ENCODE measurements around the gene SNX25.
"Not testable (repeated sequence)": the region's sequence is repeated elsewhere in the genome, so short reads cannot be mapped to it uniquely, and the experiment has no call there.

The SNX25 gene

DNA sequence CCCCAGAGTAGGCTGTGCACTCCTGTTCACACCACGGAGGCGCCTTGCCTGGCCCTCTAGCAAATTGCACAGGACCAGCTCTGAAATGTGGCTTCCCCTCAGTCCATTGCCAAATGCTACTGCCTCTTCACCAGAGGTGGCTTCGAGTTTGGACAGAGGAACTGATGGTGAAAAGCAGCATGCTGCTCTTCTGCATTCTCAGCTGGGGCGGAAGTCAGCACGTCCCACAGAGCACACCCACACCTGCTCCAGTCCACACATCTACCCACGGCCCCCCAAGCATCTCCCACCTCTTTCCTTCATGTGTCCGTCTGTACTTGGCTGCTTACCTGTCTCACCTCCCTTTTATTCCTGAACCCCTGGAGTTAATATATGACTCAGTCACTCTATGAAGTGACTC lies 142.8 kb downstream of the SNX25 start:
- no peak for FAIRE-seq

DNA sequence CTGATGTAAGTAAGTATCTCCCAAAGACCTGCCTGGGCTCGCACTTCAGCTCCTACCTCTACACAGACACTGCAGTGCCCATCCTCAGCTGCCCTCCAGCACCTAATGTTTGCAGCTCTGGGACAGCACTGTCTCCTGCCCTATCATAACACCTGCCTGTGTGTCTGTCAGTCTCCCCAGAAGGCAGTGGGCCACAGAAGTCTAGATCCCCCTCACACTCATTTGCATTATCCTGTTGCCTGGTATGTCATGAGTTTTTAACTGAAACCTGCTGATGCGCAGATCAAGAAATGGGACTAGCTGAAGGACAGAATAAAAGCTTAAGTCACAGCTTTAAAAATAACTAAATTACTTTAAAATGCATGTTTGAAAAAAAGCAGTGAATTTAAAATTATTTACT lies 143.3 kb downstream of the SNX25 start:
- FAIRE-seq, result no peak

DNA sequence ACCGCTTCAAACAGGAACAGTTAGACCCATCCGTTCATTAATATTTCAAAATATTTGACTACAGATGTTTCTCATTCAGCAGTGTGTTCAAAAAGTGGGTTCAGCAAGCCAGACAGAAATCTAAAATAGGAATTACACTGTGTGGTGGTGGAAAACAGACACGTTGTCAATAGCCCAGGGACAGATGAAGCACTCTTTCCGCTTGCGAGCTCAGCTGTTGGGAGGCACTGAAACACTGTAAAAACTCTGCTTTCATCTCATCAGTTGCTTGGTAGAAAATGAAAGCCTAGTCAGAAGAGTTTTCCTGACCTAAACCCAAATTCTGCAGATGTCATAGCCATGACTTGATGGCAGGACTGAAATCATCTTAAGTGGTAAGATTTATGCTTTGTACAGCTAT lies 147.8 kb downstream of the SNX25 start:
- no peak for FAIRE-seq

DNA sequence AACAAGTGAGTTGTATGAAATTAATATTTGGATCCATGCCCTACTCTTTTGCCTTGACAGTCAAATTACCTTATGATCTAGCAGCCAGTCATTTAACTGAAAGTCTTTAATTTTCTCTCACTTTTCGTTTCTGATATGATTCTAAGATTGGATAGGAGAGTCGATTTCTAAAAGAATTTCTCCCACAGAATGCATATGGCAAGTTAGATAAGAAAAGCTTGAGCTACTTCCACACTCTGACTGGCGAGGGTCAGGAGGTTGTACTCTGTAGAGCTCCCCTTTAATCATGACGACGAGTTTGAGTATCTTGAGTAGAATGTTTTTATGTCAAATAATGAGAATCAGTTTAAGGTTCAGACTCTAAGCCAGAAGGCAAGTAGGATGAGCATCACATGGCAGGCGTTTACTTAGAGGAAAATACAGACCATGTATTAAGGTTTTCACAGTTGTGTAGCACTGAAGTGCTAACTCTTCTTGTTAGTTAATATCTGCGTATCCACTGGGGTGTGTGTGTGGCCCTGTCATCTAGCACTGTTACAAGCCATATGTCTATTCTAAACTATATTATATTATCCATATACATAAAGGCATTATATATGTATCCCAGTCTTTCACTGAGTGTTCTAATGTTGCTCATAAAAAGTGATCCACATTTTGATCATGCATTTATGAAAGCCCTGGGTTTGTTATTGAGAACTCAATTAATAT lies 148.5 kb downstream of the SNX25 start:
- no peak for FAIRE-seq

DNA sequence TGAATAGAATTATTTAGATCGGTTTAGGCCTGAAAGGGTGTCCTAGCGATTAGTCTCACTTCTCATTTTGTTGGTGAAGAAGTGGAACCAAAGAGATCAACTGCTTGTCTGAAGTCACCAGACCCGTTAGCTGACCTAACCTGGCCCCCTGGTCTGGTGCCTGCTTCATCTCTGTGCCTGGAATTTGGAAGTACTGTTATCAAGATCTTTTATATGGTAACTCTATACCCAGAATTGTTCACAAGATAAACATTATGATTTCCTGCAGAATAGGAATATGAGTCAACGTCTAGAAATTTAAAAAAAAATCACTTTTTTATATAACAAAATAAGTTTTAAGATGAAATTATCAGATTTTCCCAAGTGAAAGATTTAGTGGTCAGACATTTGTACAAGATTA lies 149.1 kb downstream of the SNX25 start:
- peak; percentile 52 for FAIRE-seq

DNA sequence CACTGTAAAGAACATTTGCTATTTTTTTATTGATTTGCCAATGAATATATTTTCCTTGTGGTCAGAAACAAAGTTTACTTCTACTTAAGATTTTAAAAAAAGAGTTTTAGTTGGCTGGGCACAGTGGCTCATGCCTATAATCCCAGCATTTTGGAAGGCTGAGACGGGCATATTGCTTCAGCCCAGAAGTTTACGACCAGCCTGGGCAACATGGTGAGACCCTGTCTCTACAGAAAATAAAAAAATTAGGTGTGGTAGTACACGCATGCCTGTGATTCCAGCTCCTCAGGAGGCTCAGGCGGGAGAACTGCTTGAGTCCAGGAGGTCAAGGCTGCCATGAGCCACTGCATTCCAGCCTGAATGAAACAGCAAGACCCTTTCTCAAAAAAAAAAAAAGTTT lies 149.6 kb downstream of the SNX25 start:
- FAIRE-seq, result no peak

DNA sequence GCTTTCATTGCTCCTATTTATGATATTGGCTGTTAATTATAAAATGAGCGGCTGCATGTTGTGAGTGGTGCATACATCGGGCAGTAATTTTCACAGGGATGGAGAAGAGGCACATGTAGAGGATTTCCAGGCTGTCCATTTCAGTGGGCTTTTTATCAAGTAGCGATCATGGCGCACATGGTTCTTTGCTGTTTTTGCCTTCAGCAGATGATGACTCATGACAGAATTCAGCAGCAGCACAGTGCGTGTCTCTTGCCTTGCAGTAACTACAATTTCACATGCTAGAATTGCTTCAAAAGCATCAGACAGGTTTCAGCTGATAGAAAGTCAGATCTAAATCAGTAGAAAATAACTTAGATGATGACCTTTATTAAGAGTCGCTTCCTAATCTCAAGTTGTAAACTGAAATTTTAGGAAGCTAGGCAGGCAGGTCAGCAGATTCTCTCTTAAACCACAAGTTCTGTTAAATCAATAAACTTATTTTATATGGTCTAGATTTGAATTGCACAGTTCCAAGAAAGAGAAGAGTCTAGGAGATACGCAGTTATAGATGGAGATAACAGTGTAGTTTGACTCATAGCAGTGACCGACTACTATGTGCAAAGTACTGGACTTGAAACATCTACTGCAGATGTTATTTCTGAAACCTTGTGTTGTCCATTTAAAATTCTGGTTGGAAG lies 150.5 kb downstream of the SNX25 start:
- FAIRE-seq, result no peak

DNA sequence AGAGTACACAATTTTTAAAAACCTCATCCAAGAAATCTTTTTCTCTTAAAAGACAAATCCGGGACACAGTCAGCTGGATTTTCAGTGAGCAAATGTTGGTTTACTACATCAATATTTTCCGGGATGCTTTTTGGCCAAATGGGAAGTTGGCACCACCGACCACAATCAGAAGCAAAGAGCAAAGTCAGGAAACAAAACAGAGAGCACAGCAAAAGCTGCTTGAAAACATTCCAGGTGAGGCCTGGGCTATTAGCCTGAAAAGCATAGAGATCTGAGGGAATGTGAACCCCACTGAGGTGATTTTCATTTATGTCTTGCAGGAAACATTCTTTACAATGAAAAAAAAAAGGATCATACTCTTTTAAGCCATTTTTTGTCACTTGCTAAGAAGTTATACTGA lies 152.5 kb downstream of the SNX25 start:
- FAIRE-seq, result no peak

DNA sequence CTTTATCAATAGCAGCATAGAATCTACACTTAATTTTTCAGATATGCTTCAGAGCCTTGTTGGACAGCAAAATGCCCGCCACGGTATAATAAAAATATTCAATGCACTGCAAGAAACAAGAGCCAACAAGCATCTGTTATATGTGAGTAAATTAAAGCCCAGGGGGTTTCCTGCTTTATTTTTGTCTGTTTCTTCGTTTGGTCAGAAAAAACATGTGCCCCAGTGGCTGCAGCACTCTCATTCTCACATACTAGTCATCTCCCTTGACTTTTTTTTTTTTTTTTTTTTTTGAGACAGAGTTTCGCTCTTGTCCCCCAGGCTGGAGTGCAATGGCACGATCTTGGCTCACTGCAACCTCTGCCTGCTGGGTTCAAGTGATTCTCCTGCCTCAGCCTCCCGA lies 153.2 kb downstream of the SNX25 start:
- FAIRE-seq, result not testable (repeated sequence)

DNA sequence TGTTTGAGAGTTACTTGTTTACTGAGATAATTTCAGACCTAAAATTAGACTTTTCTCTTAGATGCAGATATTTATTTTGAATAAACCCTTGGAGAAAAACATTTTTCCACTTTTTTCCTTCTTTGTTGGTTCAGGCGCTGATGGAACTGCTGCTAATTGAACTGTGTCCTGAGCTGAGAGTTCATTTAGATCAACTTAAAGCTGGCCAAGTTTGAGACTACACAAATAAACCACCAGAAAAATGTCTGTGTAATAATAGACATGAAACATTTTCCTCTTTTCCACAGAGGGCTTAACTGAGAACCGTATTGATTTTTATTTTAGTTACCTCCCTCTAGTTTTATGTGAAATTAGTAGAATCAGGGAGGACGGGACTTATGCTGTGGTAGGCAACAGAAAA lies 153.9 kb downstream of the SNX25 start:
- no peak for FAIRE-seq

DNA sequence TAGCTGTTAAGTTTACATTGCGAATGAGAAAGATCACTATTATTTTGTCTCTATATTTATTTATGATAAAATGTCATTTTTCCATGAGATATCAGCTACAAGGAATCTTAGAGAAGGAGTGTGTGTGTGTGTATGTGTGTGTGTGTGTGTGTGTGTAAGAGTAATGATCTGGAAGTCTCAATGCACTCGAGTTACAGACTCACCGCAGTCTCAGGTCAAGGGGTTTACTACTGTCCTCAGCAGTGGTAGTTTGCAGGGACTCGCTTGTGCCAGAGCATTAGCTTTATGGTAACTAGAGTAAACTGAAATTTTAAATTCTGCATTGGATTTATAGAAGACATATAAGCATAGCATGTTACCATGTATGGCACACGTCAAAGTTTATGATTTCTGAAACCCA lies 155.5 kb downstream of the SNX25 start:
- no peak for FAIRE-seq

DNA sequence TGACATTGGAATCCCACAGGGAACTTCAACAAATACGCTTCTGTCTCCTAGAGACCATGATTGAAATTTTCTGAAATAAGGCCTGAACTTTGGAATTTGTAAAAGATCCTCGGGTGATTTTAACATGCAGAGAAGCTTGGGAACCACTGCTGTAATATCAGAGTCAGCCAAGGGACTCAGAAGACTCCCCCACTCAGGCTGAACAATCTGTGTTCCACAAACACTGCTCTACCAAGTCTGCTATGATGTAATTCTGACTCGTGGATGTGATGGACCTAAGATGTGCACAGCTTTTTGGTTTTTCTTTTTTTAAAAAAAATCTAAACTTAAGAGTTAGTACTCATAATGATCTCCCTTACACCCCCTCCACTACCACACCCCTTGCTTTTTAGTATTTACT lies 160.3 kb downstream of the SNX25 start:
- no peak for FAIRE-seq

DNA sequence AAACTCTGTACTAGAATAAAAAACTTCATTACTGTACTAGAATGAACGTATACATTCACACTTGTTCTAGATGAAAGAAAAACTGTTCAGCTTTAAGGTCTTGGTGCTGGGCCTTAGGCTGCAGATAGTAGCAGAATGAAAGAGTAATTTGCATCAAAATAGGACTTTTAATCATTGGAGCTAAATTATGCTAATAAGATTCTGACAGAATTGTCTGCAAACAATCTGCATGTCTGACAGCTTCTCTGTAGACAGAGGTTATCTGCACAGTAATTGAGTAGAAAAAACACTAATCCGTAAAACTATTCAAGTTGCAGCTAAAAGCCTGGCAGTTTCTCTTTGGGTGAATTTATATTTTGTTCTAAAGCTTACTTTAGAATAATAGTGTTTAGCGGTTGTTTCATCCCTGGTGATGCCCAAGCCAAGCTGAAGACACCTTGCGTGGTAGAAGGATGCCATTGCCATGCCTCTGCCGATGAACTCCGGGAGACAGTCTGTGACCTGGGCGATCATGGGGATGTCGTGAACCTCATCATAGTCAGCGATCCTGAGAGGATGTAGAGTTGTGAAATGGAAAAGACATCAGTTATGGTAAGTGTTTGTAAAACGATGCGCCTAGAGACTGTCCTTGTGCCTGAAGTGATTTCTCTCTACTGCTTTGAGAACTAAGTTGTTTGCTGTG lies 161.0 kb downstream of the SNX25 start:
- FAIRE-seq, result no peak

DNA sequence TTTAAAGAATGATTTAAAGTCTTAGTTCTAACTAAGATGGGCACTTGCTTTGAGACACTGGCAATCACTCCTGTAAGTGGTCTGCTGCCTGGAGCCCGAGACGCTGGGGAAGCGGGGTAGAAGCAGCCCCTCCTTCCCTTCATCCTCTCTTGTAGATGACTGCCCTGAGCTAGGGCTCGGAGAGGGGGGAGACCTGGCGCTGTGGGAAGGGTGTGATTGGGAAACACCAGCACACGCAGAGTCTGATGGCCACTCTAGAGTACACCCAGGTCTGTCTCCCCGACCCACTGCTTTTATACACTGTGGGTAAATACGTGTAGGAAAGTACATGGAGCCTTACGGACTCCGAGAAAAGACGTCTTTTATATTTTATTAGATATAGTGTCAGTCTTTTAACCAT lies 162.3 kb downstream of the SNX25 start:
- FAIRE-seq, result no peak

DNA sequence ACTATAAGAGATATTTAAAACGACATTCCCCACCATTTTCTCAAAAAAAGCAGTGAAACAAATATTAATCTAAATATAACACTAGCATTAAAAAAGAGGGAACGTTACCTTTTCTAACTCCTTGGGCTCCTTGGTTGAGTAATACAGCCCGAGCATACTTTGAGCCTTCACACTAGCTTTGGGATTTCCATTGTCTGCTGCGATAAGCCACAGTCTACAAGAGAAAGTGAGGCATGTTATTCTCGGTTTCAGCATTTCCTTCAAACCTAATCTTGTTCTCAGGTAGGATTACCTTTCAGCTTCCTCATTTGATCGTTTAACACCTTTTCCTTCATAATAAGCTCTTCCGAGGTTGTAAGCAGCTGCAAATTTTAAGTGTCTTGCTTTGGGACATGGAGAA lies 164.6 kb downstream of the SNX25 start:
- no peak for FAIRE-seq

DNA sequence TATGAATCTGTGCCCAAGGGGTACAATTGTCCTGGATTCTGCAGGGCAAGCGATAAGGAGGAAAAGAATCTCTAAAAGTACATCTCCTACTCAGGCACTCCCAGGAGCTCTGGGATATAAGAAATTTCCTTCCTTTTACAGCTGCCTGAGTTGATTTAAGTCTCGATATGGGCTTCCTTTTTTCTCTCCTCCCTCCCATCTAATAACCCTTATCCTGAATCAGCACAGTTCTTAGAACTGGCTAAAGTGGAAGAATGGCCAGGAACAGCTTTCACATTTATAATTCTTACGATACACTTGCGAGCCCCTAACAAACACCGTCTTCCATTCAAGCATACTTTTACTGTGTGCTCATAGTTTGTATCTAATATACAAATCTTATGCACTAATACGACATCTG lies 165.2 kb downstream of the SNX25 start:
- FAIRE-seq, result no peak

DNA sequence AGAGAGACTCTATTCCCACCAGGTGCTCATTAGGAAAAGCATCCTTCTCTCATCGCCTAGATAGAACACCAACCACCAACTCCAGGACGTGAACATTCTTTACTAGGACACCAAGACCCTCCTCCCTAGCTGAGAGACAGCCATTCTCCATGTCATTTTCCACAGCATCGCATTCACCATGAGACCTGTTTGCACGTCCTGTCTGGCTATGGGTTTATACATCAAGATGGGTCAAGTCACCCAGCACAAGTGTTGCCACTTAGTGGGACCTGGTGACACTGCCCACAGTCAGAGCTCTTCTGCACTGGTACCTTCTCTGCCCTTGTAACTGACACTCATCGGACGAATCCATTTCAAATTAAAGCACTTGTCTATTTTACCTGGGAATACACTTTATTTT lies 168.9 kb downstream of the SNX25 start:
- no peak for FAIRE-seq

DNA sequence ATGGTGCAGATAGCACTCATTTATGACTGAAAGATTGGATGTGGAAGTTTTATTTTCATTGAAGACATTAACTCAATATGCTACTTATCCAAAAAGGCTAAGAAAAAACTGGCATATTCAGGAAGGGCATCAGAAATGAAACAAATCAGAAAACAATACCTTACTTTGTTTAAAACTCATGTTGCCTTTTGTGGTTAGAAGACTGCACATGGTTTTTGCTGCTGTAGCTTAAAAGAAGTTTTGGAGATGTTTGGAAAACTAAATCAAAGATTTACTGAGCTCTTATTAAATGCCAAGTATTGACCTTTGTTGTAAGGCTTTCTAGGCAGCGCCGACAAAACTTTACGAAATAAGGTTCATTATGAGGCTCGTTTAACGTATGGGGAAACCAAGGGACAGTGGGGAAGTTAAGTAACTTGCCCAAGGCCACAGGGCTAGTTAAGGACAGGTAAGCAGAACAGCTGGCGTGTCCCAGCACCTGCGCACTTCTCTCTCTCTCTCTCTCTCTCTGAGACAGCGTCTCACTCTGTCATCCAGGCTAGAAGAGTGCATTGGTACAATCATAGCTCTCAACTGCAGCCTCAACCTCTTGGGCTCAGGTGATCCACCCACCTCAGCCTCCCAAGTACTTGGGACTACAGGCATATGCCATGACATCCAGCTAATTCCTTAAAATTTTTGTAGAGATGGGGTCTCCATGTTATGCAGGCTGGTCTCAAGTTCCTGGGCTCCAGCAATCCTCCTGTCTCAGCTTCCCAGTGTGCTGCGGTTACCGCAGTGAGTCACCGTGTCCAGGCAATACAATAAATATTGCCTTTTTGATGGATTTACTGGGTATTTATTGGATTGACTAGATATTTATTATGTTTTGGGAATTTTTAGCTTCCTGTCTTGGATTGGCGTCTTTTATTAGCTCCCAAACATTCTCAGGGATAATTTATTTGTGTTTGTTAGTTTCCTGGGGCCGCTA lies 170.2 kb downstream of the SNX25 start:
- no peak for FAIRE-seq

DNA sequence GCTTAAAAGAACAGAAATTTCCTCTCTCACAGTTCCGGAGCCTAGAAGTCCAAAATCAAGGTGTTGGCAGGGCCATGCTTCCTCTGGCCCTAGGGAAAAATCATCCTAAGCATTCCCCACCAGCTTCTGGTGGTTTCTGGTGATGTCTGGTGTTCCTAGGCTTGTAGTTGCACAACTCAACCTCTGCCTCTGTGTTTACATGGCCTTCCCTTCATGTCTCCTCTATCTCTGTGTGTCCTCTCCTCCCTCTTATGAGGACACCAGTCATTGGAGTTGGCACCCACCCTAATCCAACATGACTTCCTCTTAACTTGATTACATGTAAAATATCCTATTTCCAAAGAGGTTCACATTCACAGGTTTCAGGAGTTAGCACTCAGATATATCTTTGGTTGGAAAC lies 170.9 kb downstream of the SNX25 start:
- FAIRE-seq, result no peak

DNA sequence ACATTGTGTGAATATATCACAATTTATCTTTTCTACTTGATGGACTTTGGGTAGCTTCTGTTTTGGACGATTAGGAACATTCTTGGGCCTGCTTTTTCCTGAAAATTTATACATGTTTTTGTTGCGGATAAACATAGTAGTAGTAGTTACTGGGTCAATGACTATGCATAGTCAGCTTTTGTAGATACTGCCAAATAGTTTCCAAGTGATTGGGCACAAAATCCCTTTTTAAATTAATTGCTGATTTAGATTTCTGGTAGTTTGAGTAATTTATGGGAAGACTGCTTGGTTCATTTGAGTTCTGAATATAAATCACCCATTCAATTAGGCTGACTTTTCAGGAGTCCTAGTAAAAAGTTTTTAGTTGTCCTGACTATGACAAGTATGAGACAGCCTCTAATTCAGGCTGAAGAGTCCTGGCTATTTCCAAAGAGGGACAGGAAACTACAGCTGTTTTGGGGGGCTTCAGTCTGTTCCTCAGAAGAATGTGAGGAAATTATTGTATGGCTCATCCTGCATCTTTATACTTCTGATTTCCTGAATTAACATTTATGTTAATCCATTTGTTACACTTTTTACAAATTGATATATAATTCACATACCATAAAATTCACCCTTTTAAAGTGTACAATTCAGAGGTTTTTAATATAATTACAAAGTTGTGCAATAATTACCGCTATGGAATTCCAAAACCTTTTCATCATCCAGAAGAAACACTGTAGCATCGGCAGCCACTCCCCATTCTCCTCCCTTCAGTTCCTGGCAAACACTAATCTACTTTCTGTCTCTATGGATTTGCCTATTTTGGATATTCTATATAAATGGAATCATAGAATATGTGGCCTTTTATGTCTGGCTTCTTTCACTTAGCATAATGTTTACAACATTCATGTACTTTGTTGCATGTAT lies 172.1 kb downstream of the SNX25 start:
- FAIRE-seq, result no peak

DNA sequence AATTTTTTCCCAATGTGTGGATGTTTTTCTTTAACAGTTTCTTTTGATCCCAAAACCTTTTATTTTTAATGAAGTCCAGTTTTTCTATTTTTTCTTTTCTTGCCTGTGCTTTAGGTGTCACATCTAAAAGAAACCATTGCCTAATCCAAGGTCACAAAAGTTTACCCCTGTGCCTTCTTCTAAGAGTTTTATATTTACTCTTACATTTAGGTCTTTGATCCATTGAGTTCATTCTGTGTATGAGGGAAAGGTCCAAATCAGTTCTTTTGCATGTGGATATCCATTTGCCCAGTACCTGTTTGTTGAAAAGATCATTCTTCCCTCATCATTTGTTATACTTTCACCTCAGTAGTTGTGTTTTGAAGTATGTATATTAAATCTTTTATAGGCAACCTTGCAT lies 173.4 kb downstream of the SNX25 start:
- FAIRE-seq, result no peak

DNA sequence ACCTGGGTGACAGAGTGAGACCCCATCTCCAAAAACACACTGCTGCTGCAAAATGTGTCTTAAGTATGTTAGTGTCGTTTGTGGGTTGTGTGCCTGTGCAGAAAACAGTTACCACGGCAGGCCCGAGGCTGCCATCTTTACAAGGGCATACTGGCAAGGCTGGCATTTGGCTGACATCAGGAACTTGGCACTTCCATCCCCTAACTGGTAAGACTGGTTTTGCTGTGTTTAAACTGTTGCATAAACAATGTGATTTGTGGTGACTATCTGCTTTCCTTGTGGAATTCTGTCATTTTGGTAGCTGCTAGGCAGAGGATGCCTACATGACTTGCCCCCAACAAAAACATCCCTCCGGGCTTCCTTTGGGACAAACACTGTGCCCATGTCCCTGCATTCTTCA lies 174.1 kb downstream of the SNX25 start:
- no peak for FAIRE-seq

Data from G401.6 (cell line).